HG02870 (cell line): ENCODE data around the gene SEBOX.

Experiments
- ATAC-seq: cut with Tn5 transposase; IDR thresholded peaks from one replicate; pipeline ENCODE4 v1.9.1; 2021; ENCODE audit warnings: mild to moderate bottlenecking, moderate library complexity; ENCODE audit not compliant: unreplicated experiment

Gene SEBOX

GRCh38 chr17:28369684-28370034 lies 4.7 kb upstream of the SEBOX start:
- no peak for ATAC-seq

GRCh38 chr17:28368915-28369683 lies 4.1 kb upstream of the SEBOX start:
- no peak for ATAC-seq

- ATAC-seq = no peak
Measured at GRCh38 chr17:28368306-28368831, 3.4 kb upstream of the SEBOX start.

GRCh38 chr17:28367641-28368305 lies 2.8 kb upstream of the SEBOX start:
- ATAC-seq = no peak

- ATAC-seq = no peak
Measured at GRCh38 chr17:28366605-28367004, 1.6 kb upstream of the SEBOX start.

GRCh38 chr17:28365487-28365886 lies 488 bp upstream of the SEBOX start:
- no peak for ATAC-seq

GRCh38 chr17:28363776-28364650 lies 986 bp downstream of the SEBOX start:
- no peak for ATAC-seq

- ATAC-seq = no peak
Measured at GRCh38 chr17:28363186-28363585, 1.8 kb downstream of the SEBOX start.

- no peak for ATAC-seq
Measured at GRCh38 chr17:28357901-28358197, 7.2 kb downstream of the SEBOX start.

- ATAC-seq = peak; percentile 93
Measured at GRCh38 chr17:28357061-28357900, 7.7 kb downstream of the SEBOX start, which contains the start of gene POLDIP2. Gene POLDIP2 (minus strand): TSS chr17:28357527. CDS start chr17:28357448, 79 bp downstream.

- no peak for ATAC-seq
Measured at GRCh38 chr17:28350271-28350670, 14.7 kb downstream of the SEBOX start.

- no peak for ATAC-seq
Measured at GRCh38 chr17:28348979-28349378, 16.0 kb downstream of the SEBOX start.

- no peak for ATAC-seq
Measured at GRCh38 chr17:28347261-28347891, 17.6 kb downstream of the SEBOX start.

GRCh38 chr17:28346746-28347246 lies 18.2 kb downstream of the SEBOX start:
- ATAC-seq = no peak

GRCh38 chr17:28346199-28346580 lies 18.8 kb downstream of the SEBOX start:
- no peak for ATAC-seq

- ATAC-seq = no peak
Measured at GRCh38 chr17:28345419-28346198, 19.4 kb downstream of the SEBOX start.

GRCh38 chr17:28344435-28344901 lies 20.5 kb downstream of the SEBOX start:
- ATAC-seq = no peak

GRCh38 chr17:28344011-28344410 lies 21.0 kb downstream of the SEBOX start:
- no peak for ATAC-seq

GRCh38 chr17:28343491-28343932 lies 21.5 kb downstream of the SEBOX start:
- ATAC-seq = no peak
